Measurements from ENCODE around the gene ARHGDIG. TPM values are rescaled to one million over a fixed set of nuclear protein-coding genes. Genes with fewer than 3 reads are reported as not detected.

Gene ARHGDIG
- total and polyA plus RNA-seq, 7 experiments from 2014 or later: 1.2 to 2.1 (median 1.4) TPM; not detected in 4

DNA sequence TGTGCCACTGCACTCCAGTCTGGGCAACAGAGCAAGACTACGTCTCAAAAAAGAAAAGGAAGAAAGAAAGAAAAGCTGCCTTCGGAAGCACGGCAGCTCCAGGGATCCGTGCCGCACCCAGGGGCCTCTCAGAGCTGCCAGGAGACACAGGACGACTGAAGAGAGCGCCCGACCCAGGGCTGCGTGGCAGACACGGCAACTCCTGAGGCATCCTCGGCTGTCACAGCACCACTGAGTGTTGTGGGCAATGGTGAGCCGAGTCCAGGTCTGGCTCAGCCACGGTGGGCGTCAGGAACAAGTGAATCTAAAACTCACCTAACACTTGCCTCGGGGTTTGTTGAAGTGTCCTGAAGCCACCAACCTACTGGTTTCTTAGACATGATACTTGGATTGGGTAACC lies 31.3 kb downstream of the ARHGDIG start:
- H3K27ac Mint-ChIP-seq: peak overlapping the region in 1 of 9 donors; percentile 31
- H3K36me3 ChIP-seq (ENCODE audit: control insufficient read depth in 2 of 3, insufficient read depth in 3 of 3, low read length in 3 of 3): peaks cover 10 to 58% (median 29%) of the 10 kb centered on the region in 3 experiments

DNA sequence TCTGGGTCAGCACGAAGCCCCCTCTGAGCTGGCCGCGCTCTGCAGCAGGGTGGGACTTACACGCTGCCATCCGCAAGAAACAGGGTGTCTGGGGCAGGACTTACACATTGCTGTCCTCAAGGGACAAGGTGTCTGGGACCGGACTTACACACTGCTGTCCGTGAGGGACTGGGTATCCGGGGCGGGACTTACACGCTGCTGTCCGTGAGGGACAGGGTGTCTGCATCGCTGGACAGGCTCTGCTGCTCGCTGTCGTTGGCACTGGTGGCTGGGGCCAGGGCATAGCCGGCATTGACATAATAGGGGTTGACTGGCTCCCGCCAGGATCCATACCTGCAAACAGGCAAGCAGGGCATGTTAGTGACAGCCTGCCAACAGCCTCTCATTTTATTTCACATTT lies 34.0 kb downstream of the ARHGDIG start:
- ChIA-PET POLR2A (interaction anchor here (0.8 kb wide), 1 partner anchor 41 kb away, joined by 3 read pairs; no protein-coding TSS in a partner anchor), CTCF (no interaction called here)
- H3K36me3 ChIP-seq (ENCODE audit: control insufficient read depth in 2 of 3, insufficient read depth in 3 of 3, low read length in 3 of 3): peaks cover 10 to 61% (median 29%) of the 10 kb centered on the region in 3 experiments
- peaks cover 0 to 30% (median 2%) of the 10 kb centered on the region in 5 donors for H3K36me3 Mint-ChIP-seq
- intact Hi-C loops (cut with micrococcal nuclease): no loop called here
- DNase-seq: no peak
- no peak overlapping the region for H3K27ac ChIP-seq (ENCODE audit: low read depth, low read length)
- no peak for ATAC-seq
- no peak overlapping the region for H3K4me3 Mint-ChIP-seq
- H3K9me3 ChIP-seq (ENCODE audit: control insufficient read depth in 2 of 3, low read length in 3 of 3): no peaks in the 10 kb centered on the region
- no peak overlapping the region for H3K4me3 ChIP-seq (ENCODE audit: low read length)
- H3K27ac Mint-ChIP-seq: no peak overlapping the region
- H3K9me3 Mint-ChIP-seq: no peaks in the 10 kb centered on the region
- no peaks in the 10 kb centered on the region for H3K27me3 Mint-ChIP-seq
- H3K27me3 ChIP-seq (ENCODE audit: control insufficient read depth in 2 of 2, insufficient read depth in 2 of 2, low read length in 2 of 2): no peaks in the 10 kb centered on the region
- peaks cover 13 to 60% (median 34%) of the 10 kb centered on the region in 7 donors for H3K4me1 Mint-ChIP-seq
- H3K4me1 ChIP-seq (ENCODE audit: control insufficient read depth in 2 of 2, insufficient read depth in 2 of 2, low read length in 2 of 2): peaks cover 8 to 11% of the 10 kb centered on the region in 2 donors

More for the DNA sequence above, 31.3 kb downstream of the ARHGDIG start:
- Histone ChIP-seq H3K4me1 (ENCODE audit: control insufficient read depth in 2 of 2, insufficient read depth in 2 of 2, low read length in 2 of 2) (peaks cover 3 to 4% of the 10 kb centered on the region in 2 donors), H3K4me3 (ENCODE audit: low read length) (no peak overlapping the region), H3K27me3 (ENCODE audit: control insufficient read depth in 2 of 2, insufficient read depth in 2 of 2, low read length in 2 of 2) (no peaks in the 10 kb centered on the region), H3K9me3 (ENCODE audit: control insufficient read depth in 2 of 3, low read length in 3 of 3) (no peaks in the 10 kb centered on the region), H3K27ac (ENCODE audit: low read depth, low read length) (no peak overlapping the region)
- peaks cover 13 to 44% (median 26%) of the 10 kb centered on the region in 7 donors for H3K4me1 Mint-ChIP-seq
- H3K27me3 Mint-ChIP-seq: no peaks in the 10 kb centered on the region
- DNase-seq: no peak
- ChIA-PET CTCF (interaction anchor here (0.8 kb wide), 1 partner anchor 37 kb away, joined by 4 read pairs; no protein-coding TSS in a partner anchor), POLR2A (interaction anchor here (0.5 kb wide), 1 partner anchor 14 kb away, joined by 3 read pairs; no protein-coding TSS in a partner anchor)
- intact Hi-C loops (cut with micrococcal nuclease): no loop called here
- ATAC-seq: no peak
- H3K9me3 Mint-ChIP-seq: no peaks in the 10 kb centered on the region
- H3K4me3 Mint-ChIP-seq: no peak overlapping the region
- peaks cover 0 to 22% (median 0%) of the 10 kb centered on the region in 5 donors for H3K36me3 Mint-ChIP-seq

DNA sequence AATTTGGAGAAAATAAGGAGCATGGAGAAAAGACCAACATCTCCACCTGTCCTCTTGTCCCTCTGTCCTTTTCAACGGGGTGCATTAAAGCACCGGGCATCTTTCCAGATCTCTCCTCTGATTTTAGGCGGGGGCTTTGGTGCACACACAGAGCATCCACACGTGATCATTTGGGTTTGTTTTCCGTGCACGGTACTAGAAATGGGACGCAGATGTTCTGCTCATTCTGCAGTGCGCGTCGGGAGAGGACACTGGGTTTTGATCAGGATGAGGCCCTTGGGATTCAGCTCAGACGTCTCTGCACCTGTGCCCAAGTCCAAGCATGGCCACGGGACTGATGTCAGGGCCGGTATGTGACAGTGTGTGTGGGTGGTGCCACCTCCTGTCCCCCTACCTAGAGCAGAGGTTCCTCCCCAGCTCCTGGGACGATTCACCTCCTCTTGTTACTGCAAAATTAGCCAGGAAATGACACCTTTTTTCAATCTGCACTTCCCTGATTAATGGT lies 34.5 kb downstream of the ARHGDIG start:
- Histone ChIP-seq H3K4me1 (ENCODE audit: control insufficient read depth in 2 of 2, insufficient read depth in 2 of 2, low read length in 2 of 2) (peaks cover 8 to 12% of the 10 kb centered on the region in 2 donors), H3K36me3 (ENCODE audit: control insufficient read depth in 2 of 3, insufficient read depth in 3 of 3, low read length in 3 of 3) (peaks cover 10 to 64% (median 27%) of the 10 kb centered on the region in 3 experiments), H3K4me3 (ENCODE audit: low read length) (no peak overlapping the region), H3K9me3 (ENCODE audit: control insufficient read depth in 2 of 3, low read length in 3 of 3) (no peaks in the 10 kb centered on the region), H3K27me3 (ENCODE audit: control insufficient read depth in 2 of 2, insufficient read depth in 2 of 2, low read length in 2 of 2) (no peaks in the 10 kb centered on the region), H3K27ac (ENCODE audit: low read depth, low read length) (no peak overlapping the region)
- Mint-ChIP-seq H3K27ac (peak overlapping the region in 1 of 9 donors; percentile 43), H3K4me3 (no peak overlapping the region), H3K9me3 (no peaks in the 10 kb centered on the region), H3K27me3 (no peaks in the 10 kb centered on the region), H3K36me3 (peaks cover 0 to 33% (median 5%) of the 10 kb centered on the region in 5 donors), H3K4me1 (peaks cover 17 to 60% (median 36%) of the 10 kb centered on the region in 7 donors)
- intact Hi-C loops (cut with micrococcal nuclease): no loop called here
- DNase-seq: no peak
- no peak for ATAC-seq
- ChIA-PET CTCF (no interaction called here), POLR2A (interaction anchor here (0.8 kb wide), 1 partner anchor 40 kb away, joined by 3 read pairs; no protein-coding TSS in a partner anchor)

GRCh38 chr16:316741-317464 lies 36.5 kb downstream of the ARHGDIG start:
- no peak for DNase-seq
- H3K27ac Mint-ChIP-seq: peak overlapping the region in 2 of 9 donors; percentile 9 to 47
- H3K4me3 Mint-ChIP-seq: no peak overlapping the region
- POLR2A ChIA-PET: interaction anchor here (0.9 kb wide), 1 partner anchor 75 kb away, joined by 3 read pairs; no protein-coding TSS in a partner anchor
- Histone ChIP-seq H3K27ac (ENCODE audit: low read depth, low read length) (no peak overlapping the region), H3K9me3 (ENCODE audit: control insufficient read depth in 2 of 3, low read length in 3 of 3) (no peaks in the 10 kb centered on the region), H3K4me3 (ENCODE audit: low read length) (no peak overlapping the region), H3K27me3 (ENCODE audit: control insufficient read depth in 2 of 2, insufficient read depth in 2 of 2, low read length in 2 of 2) (no peaks in the 10 kb centered on the region), H3K4me1 (ENCODE audit: control insufficient read depth in 2 of 2, insufficient read depth in 2 of 2, low read length in 2 of 2) (peaks cover 8 to 23% of the 10 kb centered on the region in 2 donors), H3K36me3 (ENCODE audit: control insufficient read depth in 2 of 3, insufficient read depth in 3 of 3, low read length in 3 of 3) (peaks cover 10 to 58% (median 23%) of the 10 kb centered on the region in 3 experiments)
- H3K36me3 Mint-ChIP-seq: peaks cover 0 to 35% (median 9%) of the 10 kb centered on the region in 5 donors
- no peaks in the 10 kb centered on the region for H3K27me3 Mint-ChIP-seq
- intact Hi-C loops (cut with micrococcal nuclease): no loop called here
- H3K4me1 Mint-ChIP-seq: peaks cover 20 to 72% (median 42%) of the 10 kb centered on the region in 7 donors
- CTCF ChIA-PET: no interaction called here
- H3K9me3 Mint-ChIP-seq: no peaks in the 10 kb centered on the region
- no peak for ATAC-seq

DNA sequence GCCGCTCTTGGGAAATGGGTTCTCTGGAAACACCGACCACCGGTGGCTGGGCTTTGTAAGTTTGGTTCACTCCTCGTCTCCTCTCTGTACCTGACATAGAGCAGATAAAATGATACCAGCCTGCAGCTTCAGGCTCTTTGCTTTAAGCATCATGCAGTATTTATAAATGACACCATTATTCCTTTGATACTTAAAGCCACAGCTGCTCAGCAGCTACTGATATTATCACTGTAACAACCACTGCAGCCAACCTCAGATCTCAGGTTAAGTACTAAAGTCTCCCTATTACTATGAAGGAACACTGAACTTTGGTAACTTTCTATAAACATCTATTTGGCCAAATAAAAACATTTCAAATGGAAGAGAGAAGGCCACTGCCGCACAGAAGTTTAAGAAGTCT lies 37.2 kb downstream of the ARHGDIG start:
- Mint-ChIP-seq H3K27ac (peak overlapping the region in 3 of 9 donors; percentile 4 to 76 (median 39)), H3K36me3 (peaks cover 0 to 29% (median 9%) of the 10 kb centered on the region in 5 donors), H3K9me3 (no peaks in the 10 kb centered on the region), H3K4me1 (peaks cover 20 to 71% (median 47%) of the 10 kb centered on the region in 7 donors), H3K27me3 (no peaks in the 10 kb centered on the region), H3K4me3 (peak overlapping the region in 1 of 10 donors; percentile 5)
- Histone ChIP-seq H3K4me1 (ENCODE audit: control insufficient read depth in 2 of 2, insufficient read depth in 2 of 2, low read length in 2 of 2) (peaks cover 8 to 27% of the 10 kb centered on the region in 2 donors), H3K4me3 (ENCODE audit: low read length) (no peak overlapping the region), H3K9me3 (ENCODE audit: control insufficient read depth in 2 of 3, low read length in 3 of 3) (no peaks in the 10 kb centered on the region), H3K36me3 (ENCODE audit: control insufficient read depth in 2 of 3, insufficient read depth in 3 of 3, low read length in 3 of 3) (peaks cover 5 to 51% (median 20%) of the 10 kb centered on the region in 3 experiments), H3K27me3 (ENCODE audit: control insufficient read depth in 2 of 2, insufficient read depth in 2 of 2, low read length in 2 of 2) (no peaks in the 10 kb centered on the region), H3K27ac (ENCODE audit: low read depth, low read length) (no peak overlapping the region)
- no peak for DNase-seq
- ATAC-seq: no peak
- POLR2A ChIA-PET: no interaction called here
- CTCF ChIA-PET: interaction anchor here (0.8 kb wide), 1 partner anchor 45 kb away, joined by 3 read pairs; no protein-coding TSS in a partner anchor
- intact Hi-C loops (cut with micrococcal nuclease): no loop called here

- H3K4me1 ChIP-seq (ENCODE audit: control insufficient read depth in 2 of 2, insufficient read depth in 2 of 2, low read length in 2 of 2): peaks cover 11 to 28% of the 10 kb centered on the region in 2 donors
- no peaks in the 10 kb centered on the region for H3K9me3 ChIP-seq (ENCODE audit: control insufficient read depth in 2 of 3, low read length in 3 of 3)
- H3K9me3 Mint-ChIP-seq: peaks cover 0 to 2% (median 0%) of the 10 kb centered on the region in 11 donors
- H3K4me1 Mint-ChIP-seq: peaks cover 23 to 76% (median 53%) of the 10 kb centered on the region in 7 donors
- CTCF ChIA-PET: interaction anchor here (1.1 kb wide), 1 partner anchor 83 kb away, joined by 3 read pairs; no protein-coding TSS in a partner anchor
- peaks cover 5 to 41% (median 20%) of the 10 kb centered on the region in 3 experiments for H3K36me3 ChIP-seq (ENCODE audit: control insufficient read depth in 2 of 3, insufficient read depth in 3 of 3, low read length in 3 of 3)
- no peaks in the 10 kb centered on the region for H3K27me3 Mint-ChIP-seq
- ATAC-seq (no peak), DNase-seq (no peak)
- peaks cover 0 to 26% (median 9%) of the 10 kb centered on the region in 5 donors for H3K36me3 Mint-ChIP-seq
- H3K4me3 ChIP-seq (ENCODE audit: low read length): no peak overlapping the region
- peak overlapping the region in 5 of 9 donors; percentile 29 to 91 (median 74) for H3K27ac Mint-ChIP-seq
- POLR2A ChIA-PET: no interaction called here
- intact Hi-C loops (cut with micrococcal nuclease): no loop called here
- peak overlapping the region in 1 of 10 donors; percentile 4 for H3K4me3 Mint-ChIP-seq
- no peak overlapping the region for H3K27ac ChIP-seq (ENCODE audit: low read depth, low read length)
- H3K27me3 ChIP-seq (ENCODE audit: control insufficient read depth in 2 of 2, insufficient read depth in 2 of 2, low read length in 2 of 2): no peaks in the 10 kb centered on the region
These were observed 38.2 kb downstream of the ARHGDIG start for GRCh38 chr16:318628-319027.
